NCI-H128 (cell line): Measurements from ENCODE around the gene CADM1.
A peak's percentile ranks its signal among the peaks of the same experiment; 100 is the strongest.

Source experiments
- DNase-seq: peaks from one replicate; lab custom pipeline; 2025; ENCODE audit not compliant: unreplicated experiment; lab: John Stamatoyannopoulos, UW

CADM1 gene

GRCh38 chr11:115324581-115325432 is 179.4 kb downstream of the CADM1 start:
- peak; percentile 85 for DNase-seq

DNA sequence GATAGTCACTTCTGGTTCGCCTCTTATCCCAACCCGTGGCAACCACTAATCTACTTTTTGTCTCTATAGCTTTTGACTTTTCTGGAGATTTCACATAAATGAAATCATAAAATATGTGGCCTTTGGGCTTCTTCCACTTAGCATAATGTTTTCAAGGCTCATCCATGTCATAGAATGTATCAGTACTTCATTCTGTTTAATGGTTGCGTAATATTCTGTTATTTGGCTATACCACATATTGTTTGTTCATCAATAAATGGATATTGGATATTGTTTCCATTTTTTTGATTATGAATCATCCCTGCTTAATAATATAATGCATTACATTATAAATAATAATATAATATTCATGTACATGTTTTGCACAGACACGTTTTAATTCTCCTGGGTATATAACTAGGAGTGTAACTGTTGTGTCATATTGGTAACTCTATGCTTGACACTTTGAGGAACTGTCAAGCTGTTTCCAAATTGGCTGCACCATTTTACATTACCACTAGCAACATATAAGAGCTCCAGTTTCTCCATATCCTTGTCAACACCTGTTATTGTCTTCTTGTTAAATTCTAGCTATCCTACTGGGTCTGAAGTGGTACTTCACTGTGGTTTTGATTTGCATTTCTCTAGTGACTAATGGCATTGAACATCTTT is 181.5 kb downstream of the CADM1 start:
- no peak for DNase-seq

- DNase-seq, result no peak
Measured at GRCh38 chr11:115321605-115322289, 182.5 kb downstream of the CADM1 start.

DNA sequence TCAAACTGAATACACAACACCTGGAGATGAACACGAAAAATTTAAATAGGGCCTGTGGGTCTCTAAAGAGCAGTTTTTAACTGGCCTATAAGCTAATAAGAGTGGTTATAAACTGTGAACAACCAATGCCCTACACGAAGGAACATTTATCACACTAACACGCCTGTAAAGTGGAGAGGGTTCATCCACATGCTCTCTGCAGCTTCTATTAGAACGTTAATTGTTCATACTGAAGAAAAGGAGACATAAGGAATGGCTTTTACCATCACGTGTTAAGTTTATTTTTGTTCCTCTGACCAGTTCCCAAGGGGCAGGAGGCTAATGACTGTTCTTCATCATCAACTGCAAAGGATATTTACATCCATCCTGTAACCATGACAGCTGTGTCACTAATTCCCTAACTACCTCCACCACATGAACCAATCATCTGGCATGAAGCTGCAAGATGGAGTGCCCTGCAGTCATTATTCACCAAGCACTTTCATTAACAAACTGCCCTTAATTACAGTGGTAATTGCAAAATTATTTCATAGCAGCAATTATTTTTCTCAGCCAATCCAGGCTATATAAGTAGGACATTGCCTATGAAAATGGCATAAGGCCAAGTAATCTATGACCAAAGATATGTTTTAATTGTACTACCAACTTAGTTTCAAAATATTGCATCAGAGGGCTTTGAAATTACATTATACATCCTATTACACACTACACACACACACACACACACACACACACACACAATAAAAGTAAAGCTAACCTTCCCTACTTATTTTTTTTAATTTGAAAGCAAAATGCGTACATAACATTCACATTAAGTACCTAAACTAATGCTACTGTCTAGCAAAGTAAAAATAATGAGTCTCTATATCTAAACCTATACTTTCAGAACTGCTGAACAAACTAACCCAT is 186.7 kb downstream of the CADM1 start:
- DNase-seq, result peak; percentile 35

GRCh38 chr11:115316696-115317095 is 187.5 kb downstream of the CADM1 start:
- DNase-seq, result no peak

- no peak for DNase-seq
Measured at GRCh38 chr11:115314330-115314920, 189.8 kb downstream of the CADM1 start.

GRCh38 chr11:115313224-115313838 is 190.9 kb downstream of the CADM1 start:
- DNase-seq, result no peak

GRCh38 chr11:115311949-115312348 is 192.3 kb downstream of the CADM1 start:
- DNase-seq, result no peak

- DNase-seq, result no peak
Measured at GRCh38 chr11:115306689-115307088, 197.5 kb downstream of the CADM1 start.

DNA sequence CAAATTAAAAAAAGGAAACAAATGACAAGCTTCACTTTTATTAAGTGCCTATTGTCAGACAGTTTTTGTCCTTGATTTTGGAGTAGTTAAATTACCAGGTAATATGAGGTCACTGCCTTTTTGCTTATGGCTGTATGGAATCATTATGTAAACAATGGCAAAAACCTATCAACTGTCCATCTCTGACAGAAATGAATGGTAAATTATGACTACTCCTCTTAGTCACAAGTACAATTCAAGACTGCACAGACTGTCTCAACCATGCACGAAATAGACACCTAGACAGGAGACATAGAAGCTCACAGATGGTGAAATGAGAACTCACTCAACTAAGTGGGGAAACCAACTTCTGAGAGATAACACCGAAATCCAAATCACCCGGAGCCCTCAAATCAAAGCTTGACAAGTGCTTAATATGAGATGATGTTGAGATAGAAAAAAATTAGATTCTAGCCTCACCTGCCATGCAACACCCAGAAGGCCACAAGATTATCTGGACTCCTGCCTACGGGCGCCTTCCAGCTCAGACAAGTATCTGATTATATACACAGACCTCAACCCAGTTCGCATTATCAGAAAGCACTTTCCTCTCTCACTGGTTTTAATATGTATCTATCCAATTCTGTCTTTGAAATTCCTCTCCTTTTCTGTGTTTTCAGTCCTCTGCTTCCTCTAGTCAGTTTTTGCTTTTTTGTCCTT is 199.3 kb downstream of the CADM1 start:
- no peak for DNase-seq

- no peak for DNase-seq
Measured at GRCh38 chr11:115303929-115304531, 200.2 kb downstream of the CADM1 start.

GRCh38 chr11:115302946-115303703 is 201.1 kb downstream of the CADM1 start:
- DNase-seq, result no peak

DNA sequence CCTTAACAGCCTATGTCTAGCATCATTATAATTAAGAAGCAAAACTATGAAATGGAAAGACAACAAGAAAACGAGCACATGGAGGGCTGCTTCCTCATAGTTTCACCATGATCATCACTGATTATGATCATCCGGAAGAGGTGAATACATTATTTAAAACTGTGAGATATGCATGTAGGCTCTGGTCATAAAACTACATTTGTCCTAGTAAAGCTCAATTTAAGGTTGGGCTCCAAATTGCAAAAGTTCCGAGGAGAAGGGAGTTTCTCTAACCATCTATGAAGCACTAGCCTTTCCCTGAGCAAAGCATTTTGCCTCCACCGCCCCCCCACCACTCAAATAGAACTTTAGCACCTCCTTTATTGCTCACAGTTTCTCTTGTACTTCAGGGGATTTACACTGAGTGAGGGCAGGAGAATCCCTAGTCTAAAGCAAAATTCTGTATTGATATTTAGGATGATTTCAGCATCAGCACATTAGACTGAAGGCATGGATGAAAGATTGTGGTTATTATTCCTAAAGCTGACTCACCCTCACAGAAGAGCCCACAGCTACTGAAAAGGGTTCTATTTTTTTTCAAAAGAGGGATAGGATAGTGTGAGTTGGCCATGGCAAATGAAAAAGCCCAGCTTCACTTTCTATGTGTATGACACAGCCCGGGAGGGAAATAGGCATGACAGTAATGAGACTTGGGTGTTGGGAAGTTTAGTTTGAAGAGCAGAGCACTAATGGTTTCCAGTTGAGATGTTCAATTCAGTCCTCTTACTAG is 203.4 kb downstream of the CADM1 start:
- DNase-seq, result no peak

DNA sequence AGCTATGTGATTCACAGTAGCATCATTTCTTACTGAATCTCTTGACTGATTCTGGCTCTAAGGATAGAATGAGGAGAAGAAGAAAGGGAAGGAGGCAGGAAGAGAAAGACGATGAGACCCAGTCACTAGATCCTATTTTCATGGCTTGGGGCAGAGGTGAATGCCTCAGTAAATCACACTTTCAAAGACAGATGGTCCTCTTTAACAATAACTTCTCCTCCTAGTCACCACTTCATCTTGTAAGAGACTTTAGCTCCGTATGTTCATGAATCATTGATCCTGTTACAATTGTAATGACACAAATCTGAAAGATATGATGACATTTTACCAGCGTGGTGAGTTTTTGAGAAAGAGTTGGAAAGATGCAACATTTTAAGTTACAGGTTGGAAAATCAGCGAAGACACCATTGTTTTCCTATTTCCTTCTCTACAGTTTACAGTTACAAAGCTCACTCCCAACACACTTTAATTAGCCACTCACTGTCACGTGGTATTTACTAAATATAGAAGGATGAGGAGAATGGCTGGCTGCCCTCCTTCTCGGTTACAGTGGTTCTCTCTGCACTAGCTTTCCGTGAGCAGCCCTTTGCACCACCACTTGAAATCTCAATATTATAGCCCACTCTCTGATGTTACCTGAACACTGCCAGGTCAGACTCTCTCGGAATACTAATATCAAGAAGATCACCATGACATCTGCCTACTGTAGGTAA is 205.8 kb downstream of the CADM1 start:
- no peak for DNase-seq

DNA sequence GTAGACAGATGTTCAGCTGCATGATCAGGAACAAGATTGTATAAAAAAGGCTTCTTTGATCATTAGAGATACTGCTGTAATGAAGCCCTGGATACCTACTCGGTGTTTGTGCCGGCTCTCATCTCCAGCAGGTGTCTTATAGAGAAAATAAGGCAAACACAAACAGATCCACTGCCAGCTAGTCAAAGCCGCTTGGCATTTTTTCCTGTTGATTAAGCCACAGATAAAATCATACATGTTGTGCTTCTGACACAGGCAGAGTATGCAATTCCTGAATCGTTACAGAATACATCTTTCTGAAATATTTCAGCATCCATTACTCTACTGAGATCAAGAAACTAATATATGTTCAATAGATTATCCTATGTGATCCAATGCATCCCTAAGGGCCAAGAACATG is 206.9 kb downstream of the CADM1 start:
- DNase-seq, result no peak

- DNase-seq, result no peak
Measured at GRCh38 chr11:115291325-115291724, 212.9 kb downstream of the CADM1 start.

GRCh38 chr11:115290893-115291292 is 213.3 kb downstream of the CADM1 start:
- no peak for DNase-seq
